Lower lobe of right lung (tissue), 2 donors: ENCODE results near the gene HYAL3. TPM values are rescaled to one million over a fixed set of nuclear protein-coding genes. Genes with fewer than 3 reads are reported as not detected.

Experiments
- ATAC-seq, 2 donors: fragments of 200-7000 bp; cut with Tn5 transposase; one replicate each; pipeline ENCODE4 v1.9.1; 2020 to 2022; ENCODE audit warnings: mild to moderate bottlenecking in 2 of 2, moderate library complexity in 2 of 2
- DNase-seq: peaks from one replicate; pipeline ENCODE4 v3.0.0-alpha.2; 2020
- H3K27ac ChIP-seq: fragments of 200-600 bp; one replicate; pipeline ENCODE4 v1.8.0; 2022
- H3K27me3 ChIP-seq: fragments of 200-600 bp; one replicate; pipeline ENCODE4 v1.8.0; 2022; ENCODE audit warnings: low read depth
- H3K36me3 ChIP-seq: fragments of 200-600 bp; one replicate; pipeline ENCODE4 v1.8.0; 2022; ENCODE audit warnings: mild to moderate bottlenecking
- H3K4me1 ChIP-seq: fragments of 200-600 bp; one replicate; pipeline ENCODE4 v1.8.0; 2022
- H3K4me3 ChIP-seq: fragments of 200-600 bp; one replicate; pipeline ENCODE4 v1.8.0; 2022; ENCODE audit warnings: mild to moderate bottlenecking
- H3K9me3 ChIP-seq: fragments of 200-600 bp; one replicate; pipeline ENCODE4 v1.8.0; 2022
- intact Hi-C: fragments of 100-400 bp; cut with DNase I; formaldehyde crosslinking; loops from one replicate; pipeline ENCODE4 v1.11.0; 2022
- total RNA-seq: library from RNA; stranded (reverse); fragmentation: NEBNext Ultra II Directional; extraction: Animal tissue kit (Norgen Biotek cat#: 25700); gene quantifications from one replicate; pipeline ENCODE4 v1.2.1, GENCODE V29; 2021
- TF ChIP-seq, protein P1 (sequence below): fragments of 200-600 bp; IDR thresholded peaks from one replicate; pipeline ENCODE4 v1.8.0; 2022; ENCODE audit warnings: antibody characterized with exemption, mild to moderate bottlenecking
- donor health status: DM: no; HTN: yes; CAD: no; lungs with severe emphysema.

The HYAL3 gene
- total RNA-seq, 1 donor from 2014 or later: 4.0 TPM

DNA sequence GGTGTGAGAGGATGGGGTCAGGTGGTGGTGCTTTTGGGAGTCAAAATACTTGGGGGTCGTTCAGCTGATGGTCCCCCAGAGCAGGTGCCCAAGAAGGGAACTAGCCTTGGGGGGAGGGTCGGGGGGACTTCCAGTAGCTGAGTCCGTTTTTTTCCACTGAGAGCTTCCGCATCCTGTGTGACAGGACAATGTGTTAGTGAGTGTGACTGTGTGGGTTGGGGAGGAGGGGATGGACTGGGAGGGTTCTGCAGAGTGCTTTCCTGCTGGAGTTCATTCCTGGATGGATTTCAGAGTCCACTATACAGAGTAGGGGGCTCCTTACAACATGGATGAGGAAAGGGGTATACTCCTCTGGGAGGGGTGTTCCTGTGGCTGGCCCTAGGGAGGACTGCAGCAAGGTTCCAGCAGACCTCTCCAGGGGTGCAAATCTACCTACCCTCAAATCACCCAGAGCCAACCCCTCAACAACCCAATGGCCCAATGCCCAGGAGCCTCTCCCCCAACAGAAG is 23.9 kb upstream of the HYAL3 start:
- H3K4me3 ChIP-seq: peak overlapping the region; percentile 91

DNA sequence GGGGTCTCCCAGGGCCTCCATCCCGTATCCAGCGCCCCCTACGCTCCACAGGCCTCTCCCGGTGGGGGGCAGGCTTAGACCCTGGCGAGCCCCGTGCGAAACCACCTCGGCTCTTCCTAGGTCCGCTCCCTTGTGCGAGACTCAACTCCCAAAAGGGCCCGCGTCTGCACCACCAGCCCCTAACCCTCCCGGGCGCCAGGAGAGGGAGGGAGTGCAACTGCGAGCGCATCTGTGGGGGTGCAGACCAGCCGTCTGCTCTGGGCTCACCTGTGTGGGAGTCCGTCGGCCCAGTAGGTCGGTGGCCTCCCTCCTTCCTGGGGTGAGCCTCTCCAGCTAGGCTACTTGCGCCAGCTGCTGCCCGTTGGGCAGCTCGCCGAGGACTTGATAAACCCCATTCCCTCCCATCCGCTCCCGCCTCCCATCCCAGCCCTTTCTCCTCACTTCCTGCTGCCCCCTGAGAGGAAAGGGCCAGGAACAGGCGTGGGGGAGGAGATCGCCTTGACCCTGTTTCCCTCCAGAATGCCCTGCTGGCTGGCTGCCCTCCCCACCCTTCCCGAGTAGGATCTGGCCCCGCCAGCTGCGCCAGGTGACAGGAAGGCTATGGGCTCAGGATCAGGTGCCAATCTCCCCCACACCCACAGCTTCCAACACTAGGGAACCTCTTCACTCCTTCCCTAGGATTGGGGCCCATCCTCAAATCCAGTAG is 23.3 kb upstream of the HYAL3 start, which contains the start of gene HYAL2:
HYAL2 (minus strand) TSS at position 360 of the 706 bp plus-strand sequence. CDS start 2,256 bp downstream, outside the sequence.
- intact Hi-C loops: no loop called here
- Histone ChIP-seq H3K4me1 (peaks cover 85% of the 10 kb centered on the region), H3K27ac (peak within 1 kb of the TSS; percentile 98), H3K9me3 (no peaks in the 10 kb centered on the region), H3K36me3 (peaks cover 43% of the 10 kb centered on the region), H3K27me3 (no peaks in the 10 kb centered on the region), H3K4me3 (peak within 1 kb of the TSS; percentile 91)
- ATAC-seq: peak in 1 of 2 donors; percentile 15
- TF ChIP-seq, protein P1, sequence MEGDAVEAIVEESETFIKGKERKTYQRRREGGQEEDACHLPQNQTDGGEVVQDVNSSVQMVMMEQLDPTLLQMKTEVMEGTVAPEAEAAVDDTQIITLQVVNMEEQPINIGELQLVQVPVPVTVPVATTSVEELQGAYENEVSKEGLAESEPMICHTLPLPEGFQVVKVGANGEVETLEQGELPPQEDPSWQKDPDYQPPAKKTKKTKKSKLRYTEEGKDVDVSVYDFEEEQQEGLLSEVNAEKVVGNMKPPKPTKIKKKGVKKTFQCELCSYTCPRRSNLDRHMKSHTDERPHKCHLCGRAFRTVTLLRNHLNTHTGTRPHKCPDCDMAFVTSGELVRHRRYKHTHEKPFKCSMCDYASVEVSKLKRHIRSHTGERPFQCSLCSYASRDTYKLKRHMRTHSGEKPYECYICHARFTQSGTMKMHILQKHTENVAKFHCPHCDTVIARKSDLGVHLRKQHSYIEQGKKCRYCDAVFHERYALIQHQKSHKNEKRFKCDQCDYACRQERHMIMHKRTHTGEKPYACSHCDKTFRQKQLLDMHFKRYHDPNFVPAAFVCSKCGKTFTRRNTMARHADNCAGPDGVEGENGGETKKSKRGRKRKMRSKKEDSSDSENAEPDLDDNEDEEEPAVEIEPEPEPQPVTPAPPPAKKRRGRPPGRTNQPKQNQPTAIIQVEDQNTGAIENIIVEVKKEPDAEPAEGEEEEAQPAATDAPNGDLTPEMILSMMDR: no peak
- peak; percentile 77 for DNase-seq

More for the DNA sequence above, 23.9 kb upstream of the HYAL3 start:
- ATAC-seq (peak in 1 of 2 donors; percentile 0), DNase-seq (no peak)
- TF ChIP-seq, protein P1: no peak
- Histone ChIP-seq H3K27ac (peak overlapping the region; percentile 98), H3K4me1 (peaks cover 81% of the 10 kb centered on the region), H3K27me3 (no peaks in the 10 kb centered on the region), H3K9me3 (no peaks in the 10 kb centered on the region), H3K36me3 (peaks cover 37% of the 10 kb centered on the region)
- intact Hi-C loops: no loop called here

DNA sequence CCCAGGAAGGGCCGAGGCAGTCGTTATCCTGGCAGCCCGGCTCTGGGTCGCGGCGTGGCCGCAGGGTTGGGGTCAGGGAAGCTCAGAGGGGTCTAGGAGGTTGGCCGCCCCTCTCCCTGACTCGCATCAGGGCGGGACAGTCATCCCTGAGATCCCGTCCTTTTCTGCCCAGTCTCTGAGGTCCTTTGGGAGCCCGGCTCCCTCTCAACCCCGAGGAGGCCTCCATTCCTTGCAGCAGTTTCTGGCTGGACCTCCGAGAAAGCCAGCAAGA is 22.8 kb upstream of the HYAL3 start:
- Histone ChIP-seq H3K27me3 (no peaks in the 10 kb centered on the region), H3K27ac (peak overlapping the region; percentile 98), H3K4me3 (peak overlapping the region; percentile 91), H3K9me3 (no peaks in the 10 kb centered on the region), H3K4me1 (peaks cover 85% of the 10 kb centered on the region), H3K36me3 (peaks cover 48% of the 10 kb centered on the region)
- DNase-seq (no peak), ATAC-seq (no peak)
- intact Hi-C loops: no loop called here
- TF ChIP-seq, protein P1: no peak

DNA sequence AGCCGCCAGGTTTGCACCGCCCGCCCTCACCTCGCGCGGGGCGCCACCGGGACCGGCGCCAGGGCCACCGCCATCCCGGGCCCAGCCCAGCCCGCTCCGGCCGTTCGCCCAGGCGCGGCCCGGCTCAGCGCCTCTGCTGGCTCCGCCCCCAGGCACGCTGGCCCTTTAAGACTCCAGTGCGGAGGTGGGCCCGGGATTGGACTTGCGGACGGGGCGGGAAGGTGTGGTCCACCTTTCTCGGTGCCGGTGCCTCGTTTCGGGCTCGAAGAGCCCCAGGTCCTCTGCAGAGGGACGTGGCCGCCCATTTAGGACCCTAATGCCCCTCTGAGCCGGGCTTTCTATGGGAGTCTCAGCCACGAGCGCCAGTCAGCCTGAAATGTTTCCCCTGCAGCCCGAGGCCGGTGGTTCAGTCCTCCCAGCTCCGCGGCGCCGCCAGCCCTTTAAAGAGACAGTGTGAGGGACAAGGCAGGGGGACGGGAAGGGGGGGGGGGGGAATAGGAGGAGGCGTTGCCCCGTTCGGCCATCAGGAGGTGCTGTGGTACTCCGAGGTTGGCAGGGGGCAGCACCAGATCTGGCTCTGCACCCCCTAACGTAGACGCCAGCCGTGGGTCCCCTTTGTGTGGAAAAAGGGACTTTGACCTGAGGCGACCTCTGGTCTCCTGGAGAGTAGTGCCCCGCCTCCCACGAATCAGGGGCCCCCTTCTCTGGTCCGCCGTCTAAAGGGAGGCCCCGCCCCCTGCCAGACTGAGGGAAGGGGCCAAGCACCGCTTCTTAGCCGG is 22.3 kb upstream of the HYAL3 start:
- peak overlapping the region; percentile 91 for H3K4me3 ChIP-seq
- peak; percentile 78 to 84 for ATAC-seq
- DNase-seq: peak; percentile 94
- intact Hi-C loops: no loop called here
- H3K4me1 ChIP-seq: peaks cover 85% of the 10 kb centered on the region
- H3K9me3 ChIP-seq: no peaks in the 10 kb centered on the region
- H3K36me3 ChIP-seq: peaks cover 47% of the 10 kb centered on the region
- peak overlapping the region; percentile 98 for H3K27ac ChIP-seq
- TF ChIP-seq, protein P1: peak; percentile 58
- no peaks in the 10 kb centered on the region for H3K27me3 ChIP-seq

DNA sequence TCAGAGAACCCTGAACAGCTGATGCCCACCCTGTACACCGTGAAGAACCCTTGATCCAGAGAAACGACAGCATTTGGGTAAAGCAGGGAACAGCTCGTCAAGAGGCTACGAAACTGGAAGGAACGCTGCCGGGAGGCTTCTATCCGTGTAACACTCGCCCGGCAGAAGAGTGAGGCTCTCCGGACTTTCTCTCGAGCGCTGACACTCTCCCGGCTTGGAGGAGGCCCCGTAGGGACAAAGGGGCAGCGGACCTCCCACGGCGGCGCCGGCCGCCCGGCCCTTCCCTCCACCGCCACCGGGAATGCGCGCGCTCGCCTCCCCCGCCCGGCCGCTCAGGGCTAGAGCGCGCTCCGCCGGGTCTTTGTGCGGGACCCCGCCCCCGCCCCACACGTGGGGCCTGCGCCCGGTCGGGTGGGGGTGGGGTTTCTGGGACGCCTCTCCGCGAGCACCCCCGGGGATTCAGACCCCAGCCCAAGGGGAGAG is 21.7 kb upstream of the HYAL3 start:
- intact Hi-C loops: no loop called here
- DNase-seq (peak; percentile 86), ATAC-seq (peak; percentile 66 to 73)
- Histone ChIP-seq H3K36me3 (peaks cover 45% of the 10 kb centered on the region), H3K27ac (peak overlapping the region; percentile 98), H3K27me3 (no peaks in the 10 kb centered on the region), H3K9me3 (no peaks in the 10 kb centered on the region), H3K4me3 (peak overlapping the region; percentile 91), H3K4me1 (peaks cover 88% of the 10 kb centered on the region)
- TF ChIP-seq, protein P1: no peak
